HL-60/S4 treated with retinoic acid at 250 ng/mL for 4 days and 3 days (cell line): ENCODE data around the gene STK11IP.

Experiments used
- in situ Hi-C: fragments of 300-500 bp; cut with MboI; formaldehyde crosslinking; loops from 2 replicates; pipeline ENCODE4 v1.7.0; 2022; ENCODE audit warnings: low sequenced_read_pairs

The STK11IP gene

GRCh38 chr2:219633276-219634065 is 35.8 kb downstream of the STK11IP start:
- in situ Hi-C loops = no loop called here

DNA sequence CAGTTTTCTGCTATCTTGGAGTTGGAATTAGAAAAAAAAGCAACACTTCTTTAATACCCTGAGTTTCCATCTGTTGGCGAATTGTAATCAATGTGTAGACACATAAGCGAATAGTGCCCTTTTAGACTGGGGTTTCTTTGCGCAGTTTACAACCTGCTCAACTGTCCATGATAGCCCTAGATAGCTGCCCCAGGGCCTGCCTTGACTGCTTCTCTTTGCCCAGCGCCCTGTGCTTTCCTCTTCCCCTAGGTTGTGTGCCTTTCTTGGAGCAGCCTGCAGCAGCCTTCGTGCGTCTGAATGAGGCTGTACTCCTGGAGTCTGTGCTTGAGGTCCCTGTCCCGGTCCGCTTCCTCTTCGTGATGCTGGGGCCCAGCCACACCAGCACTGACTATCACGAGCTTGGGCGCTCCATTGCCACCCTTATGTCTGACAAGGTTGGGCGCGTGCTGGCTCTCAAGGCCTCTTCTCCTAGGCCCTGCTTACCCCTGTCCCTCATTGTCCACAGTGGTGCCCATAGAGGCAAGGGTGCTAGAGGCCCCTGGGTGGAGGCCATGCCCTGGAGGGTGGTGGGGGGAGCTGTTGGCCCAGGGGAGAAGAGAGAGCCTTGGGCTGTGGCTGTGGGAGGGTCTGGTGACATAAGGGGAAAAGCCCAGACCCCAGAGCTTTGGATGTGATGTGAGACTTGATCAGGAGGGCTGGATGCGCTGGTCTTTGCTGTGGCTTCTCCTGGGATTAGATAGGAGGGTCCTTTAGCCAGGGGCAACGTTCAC is 36.7 kb downstream of the STK11IP start:
- in situ Hi-C loops = no loop called here

- in situ Hi-C loops = no loop called here
Measured at GRCh38 chr2:219634951-219635751, 37.5 kb downstream of the STK11IP start.

- in situ Hi-C loops = no loop called here
Measured at GRCh38 chr2:219636144-219636915, 38.7 kb downstream of the STK11IP start.

GRCh38 chr2:219636941-219637841 is 39.5 kb downstream of the STK11IP start:
- in situ Hi-C loops = no loop called here

- in situ Hi-C loops = no loop called here
Measured at GRCh38 chr2:219637842-219638185, 40.2 kb downstream of the STK11IP start.

DNA sequence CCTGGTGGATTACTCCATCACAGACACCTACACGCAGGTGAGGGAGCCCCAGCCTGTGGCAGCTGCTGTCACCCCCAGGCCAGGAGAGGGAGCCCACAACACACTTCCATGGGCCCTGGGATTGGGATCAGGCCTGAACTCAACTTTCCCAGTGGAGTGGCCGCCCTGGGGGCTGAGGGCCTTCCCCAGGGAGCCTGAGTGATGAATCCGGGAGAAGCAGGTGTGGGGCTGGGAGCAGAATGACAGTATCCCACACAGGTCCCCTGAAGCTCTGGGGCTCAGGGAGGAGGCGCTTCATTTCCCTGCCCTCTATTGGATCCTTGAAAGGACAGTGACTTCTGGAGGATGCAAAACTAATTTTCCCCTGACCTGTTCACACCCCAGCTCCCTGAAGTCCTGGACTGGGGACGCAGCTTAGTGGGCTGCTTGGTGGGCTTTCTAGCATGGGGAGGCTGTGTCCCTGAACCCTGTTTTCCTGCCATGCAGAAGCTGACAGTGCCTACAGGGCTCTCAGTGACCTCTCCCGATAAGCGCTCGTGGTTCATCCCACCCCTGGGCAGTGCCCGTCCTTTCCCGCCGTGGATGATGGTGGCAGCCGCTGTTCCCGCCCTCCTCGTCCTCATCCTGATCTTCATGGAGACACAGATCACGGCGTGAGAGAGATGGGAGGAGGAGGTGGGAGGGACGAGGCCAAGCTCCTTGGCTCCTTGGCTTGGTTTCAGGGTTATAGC is 40.7 kb downstream of the STK11IP start:
- in situ Hi-C loops = no loop called here

DNA sequence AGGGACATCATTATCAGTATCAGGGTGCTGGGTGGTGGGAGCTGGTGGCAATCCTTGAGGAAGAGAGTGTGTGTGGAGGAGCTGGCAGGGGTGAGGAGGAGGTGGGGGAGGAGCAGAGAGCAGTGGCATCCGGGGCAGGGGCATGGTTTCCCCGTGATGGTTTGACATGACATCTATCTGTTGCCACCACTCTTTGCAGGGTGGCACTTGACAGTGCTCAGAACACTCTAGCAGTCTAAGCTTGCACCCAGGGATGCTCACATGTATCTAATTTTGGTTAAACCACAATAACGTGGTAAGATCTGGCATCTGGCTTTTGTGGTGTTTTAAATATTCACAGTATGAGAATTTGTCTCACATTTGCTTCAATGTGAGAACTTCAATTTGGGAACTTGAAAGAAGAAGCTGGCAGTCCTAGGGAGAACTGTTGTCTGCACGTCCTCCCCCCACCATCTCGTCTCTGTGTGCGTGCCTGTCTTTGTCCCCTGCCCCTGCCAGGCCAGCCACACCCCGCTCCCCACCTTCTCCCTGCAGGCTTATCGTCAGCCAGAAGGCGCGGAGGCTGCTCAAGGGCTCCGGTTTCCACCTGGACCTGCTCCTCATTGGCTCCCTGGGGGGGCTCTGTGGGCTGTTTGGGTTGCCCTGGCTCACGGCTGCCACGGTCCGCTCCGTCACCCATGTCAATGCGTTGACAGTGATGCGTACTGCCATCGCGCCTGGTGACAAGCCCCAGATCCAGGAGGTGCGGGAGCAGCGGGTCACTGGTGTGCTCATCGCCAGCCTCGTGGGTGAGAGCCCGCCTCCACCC is 41.5 kb downstream of the STK11IP start:
- in situ Hi-C loops = no loop called here

DNA sequence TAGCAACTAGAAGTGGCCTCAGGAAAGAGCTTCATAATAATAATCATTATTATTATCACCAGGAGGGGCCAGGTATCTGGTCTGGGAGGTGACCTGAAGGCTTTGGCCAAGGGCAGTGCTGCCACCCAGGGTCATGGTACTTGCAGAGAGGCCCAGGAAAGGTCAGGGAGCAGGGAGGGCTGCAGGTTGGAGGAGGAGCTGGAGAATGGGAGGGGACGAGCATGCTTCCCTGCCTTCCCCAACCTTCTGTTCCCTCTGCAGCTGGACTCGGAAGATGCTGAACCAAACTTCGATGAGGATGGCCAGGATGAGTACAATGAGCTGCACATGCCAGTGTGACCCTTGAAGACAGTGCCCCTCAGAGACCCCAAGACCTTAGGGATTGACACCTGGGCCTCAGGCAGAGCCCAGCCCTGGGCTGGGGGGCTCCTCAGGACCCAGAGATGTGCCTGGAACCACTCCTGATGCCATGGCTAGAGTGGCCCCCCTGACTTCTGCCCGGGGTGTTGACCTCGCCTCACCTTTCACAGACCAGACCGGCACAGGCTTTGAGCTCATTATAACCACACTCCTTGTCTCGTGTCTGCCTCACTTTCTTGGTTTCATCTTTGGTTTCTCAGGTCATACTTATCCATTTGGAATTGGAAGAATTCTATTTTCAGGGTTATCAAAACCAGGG is 43.9 kb downstream of the STK11IP start:
- in situ Hi-C loops = no loop called here

GRCh38 chr2:219642069-219642454 is 44.4 kb downstream of the STK11IP start:
- in situ Hi-C loops = no loop called here

DNA sequence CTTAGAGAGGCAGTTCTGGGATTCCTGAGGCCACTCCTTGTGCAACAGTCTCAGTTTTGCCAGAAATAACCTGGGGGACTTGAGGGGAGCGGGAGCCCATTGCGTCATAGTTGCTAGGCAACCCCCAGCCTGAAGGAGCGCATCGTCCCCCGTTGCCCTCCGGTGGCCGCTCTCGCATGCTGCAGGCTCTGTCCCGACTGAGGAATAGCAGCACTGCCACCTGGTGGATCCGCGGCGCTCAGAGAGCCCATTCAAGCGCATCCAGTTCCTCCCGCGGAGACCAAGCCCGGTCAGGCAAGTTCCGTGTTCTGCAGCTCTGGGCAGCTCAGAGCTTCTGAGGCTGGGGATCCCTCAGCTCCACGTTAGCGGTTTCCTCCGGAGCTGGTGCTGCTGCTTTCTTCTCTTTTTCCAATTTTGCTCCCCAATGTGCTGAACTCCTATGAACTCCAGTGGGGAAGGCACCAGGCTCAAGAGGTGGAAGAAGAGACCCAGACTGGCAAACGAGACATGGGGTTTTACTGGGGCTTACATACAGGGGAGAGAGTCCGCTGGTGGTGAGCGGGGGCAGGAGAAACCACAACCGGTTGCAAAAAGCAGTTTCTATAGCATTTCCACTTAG is 44.9 kb downstream of the STK11IP start:
- in situ Hi-C loops = no loop called here

DNA sequence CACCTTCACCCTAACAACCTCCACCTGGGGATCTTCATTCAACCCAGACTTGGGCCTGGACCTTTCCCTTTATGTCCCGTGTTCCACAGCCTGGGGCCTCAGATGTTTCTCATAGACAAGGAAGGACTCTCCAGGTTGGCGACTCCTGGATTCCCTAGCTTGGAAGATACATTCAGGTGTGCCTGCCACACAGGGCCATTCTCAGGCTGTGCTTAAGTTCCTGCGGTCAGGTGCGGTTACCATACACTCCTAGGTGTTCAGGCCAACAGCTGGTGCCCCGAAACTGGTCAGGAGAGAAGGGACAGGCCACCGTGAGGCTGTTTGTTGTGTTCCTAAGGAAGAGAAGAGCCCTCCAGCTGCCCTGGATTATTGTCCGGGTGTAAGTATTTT is 45.4 kb downstream of the STK11IP start:
- in situ Hi-C loops = no loop called here

DNA sequence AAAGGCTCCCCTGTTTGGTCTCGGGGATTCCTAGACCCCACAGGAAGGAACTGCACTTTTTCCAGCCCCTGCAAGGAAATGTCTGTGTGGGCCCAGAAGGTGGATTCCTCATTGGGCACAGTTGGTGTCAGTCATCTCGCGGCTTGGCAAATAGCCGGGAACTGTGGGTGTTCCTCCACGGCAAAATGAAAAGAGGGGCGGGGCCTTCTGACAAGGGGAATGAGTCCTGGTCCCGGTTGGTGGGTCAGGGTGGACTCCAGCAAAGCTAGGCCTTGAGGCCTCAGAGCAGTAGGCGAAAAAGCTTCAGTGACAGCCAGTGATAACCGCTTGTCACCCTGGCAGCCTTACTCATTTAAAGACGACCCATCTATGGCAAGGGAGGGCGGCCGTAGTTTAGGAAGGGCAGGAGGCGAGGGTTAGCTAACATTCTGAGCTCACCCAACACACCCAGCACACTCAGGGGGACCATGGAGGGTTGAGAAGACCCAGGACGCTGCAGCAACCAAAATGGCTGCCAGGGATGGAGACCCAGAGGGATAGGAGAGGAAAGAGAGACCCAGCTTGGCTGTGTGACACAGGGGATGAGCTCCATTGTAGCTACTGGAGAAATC is 46.2 kb downstream of the STK11IP start:
- in situ Hi-C loops = no loop called here

- in situ Hi-C loops = no loop called here
Measured at GRCh38 chr2:219644801-219645480, 47.3 kb downstream of the STK11IP start.

DNA sequence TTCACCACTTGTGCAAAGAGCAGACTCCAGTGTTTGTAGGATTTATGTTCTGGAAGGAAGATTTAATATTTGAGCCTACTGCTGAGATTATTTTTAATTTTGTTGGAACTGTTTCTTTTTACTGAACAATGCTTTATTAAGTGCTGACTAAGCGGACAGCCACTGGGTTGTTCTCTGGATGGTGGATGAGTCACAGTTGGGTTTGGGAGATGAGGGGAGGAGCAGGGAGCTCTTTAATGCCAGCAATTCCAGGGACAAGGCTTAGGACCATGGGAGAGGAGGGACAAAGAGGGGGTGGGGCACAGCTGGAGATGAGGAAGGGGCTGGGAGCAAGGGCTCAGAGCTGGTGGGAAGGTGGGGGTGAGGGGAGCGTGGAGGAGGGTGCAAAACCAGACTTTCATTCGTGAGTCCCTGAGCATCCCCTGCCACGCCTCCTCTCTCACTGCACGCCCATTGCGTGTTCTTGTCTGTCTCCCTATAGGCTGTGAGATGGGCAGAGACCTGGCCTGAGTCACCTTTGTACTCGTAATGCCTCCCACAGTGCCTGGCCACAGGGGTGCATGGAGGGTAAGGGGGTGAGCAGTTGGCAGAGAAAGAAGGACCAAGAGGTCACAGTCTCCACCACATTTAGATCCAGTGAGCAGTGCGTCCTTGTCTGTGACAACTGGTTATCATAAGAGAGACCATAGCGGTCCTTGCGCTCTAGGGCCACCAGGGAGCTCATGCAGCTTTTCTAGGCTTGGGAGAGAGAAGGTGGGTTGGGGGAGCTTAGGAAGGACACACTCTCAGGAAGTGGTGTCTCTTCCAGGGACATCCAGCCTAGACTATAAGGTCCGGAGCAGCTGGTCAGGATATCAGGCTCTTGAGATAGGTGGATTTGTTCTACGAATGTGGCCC is 48.2 kb downstream of the STK11IP start:
- in situ Hi-C loops = no loop called here
